NCI-H2107 (cell line): ENCODE measurements around the gene EFNA2.
"Not testable (repeated sequence)": the region's sequence is repeated elsewhere in the genome, so short reads cannot be mapped to it uniquely, and the experiment has no call there.

ENCODE experiments used
- DNase-seq: peaks from one replicate; lab custom pipeline; 2025; lab: John Stamatoyannopoulos, UW

The EFNA2 gene

GRCh38 chr19:1298235-1298634 is 12.6 kb downstream of the EFNA2 start:
- no peak for DNase-seq

DNA sequence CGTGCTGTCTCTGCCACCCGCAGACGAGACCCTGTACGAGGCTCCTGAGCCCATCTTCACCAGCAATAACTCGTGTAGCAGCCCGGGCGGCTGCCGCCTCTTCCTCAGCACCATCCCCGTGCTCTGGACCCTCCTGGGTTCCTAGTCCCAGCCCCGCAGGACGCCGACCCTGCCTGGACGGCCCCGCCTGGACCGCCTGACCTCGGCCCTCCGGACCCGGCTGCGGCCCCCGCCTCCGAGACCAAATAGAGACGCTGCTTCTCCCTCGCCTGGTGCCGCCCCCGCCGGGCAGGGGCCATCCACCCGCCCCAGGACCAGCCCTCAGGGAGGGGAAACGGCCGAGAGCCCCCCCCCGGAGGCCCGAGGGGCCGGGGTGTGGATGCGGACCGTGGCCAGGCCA is 14.1 kb downstream of the EFNA2 start:
- no peak for DNase-seq

DNA sequence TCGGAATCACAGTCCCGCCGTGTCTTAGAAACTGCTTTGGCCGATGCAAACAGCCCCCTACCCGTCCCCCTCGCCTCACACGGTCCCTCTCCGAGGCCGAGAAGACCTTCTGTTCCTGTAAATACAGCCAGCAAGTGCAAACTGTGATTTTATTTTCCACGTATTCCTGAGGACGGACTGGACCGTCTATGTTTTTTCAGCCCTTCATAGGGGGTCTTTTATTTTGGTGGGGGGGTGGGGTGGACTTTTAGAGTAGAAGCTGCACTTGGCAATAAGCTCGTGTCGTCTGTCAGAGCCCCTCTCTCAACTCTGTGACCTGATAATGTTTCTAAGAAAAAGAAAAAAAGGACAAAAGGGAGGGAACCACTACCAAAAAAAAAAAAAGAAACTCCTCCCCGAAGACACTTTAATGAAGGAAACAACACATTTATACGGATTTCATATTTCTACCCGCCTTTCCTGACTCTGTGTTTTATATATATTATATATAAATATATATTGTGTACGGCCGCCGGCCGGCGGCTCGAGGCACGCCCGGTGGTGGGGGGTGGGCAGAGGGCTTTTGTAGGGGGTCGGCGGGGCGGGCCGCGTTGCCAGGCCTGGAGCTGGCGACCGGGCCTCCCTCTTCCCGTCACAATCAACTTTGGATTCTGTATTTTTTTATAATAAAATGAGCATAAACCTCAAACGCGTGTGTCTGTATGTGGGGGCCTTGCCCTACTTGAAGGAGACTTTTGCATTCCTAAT is 15.2 kb downstream of the EFNA2 start:
- DNase-seq = no peak

GRCh38 chr19:1302533-1303239 is 17.0 kb downstream of the EFNA2 start:
- DNase-seq = no peak

DNA sequence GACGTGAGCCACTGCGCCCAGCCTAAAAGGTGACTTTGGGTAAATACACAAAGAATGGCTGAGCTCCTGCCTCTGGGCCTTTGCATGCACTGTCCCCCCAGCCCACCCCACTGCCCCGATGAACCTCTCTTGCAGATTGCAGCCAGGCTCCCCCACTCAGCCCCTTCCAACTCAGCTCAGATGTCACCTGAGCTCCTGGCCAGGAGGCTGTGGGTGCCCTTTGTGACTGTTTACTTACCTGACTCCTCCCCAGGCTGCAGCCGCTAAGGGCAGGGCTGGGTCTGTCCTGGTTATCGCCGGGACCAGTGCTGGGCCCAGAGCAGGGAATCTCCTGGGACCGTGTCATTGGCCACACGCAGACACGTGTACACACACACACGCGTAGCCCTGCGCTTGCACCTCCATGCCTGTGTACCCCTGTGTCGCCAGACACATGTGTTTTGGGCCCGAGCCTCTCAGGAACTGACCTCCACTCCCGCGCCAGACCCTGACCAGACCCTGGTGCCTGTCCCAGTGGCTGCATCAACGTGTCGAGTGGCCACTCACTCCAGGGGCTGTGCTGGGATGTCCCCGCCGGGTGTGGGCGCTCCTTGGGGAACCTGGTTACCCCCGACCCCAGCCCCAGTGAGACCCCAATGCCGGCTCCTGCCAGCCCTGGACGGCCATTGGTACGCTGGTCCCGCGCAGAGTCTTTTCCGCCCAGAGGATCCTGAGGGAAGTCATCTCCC is 18.7 kb downstream of the EFNA2 start:
- no peak for DNase-seq

GRCh38 chr19:1305354-1305753 is 19.7 kb downstream of the EFNA2 start:
- DNase-seq = not testable (repeated sequence)

DNA sequence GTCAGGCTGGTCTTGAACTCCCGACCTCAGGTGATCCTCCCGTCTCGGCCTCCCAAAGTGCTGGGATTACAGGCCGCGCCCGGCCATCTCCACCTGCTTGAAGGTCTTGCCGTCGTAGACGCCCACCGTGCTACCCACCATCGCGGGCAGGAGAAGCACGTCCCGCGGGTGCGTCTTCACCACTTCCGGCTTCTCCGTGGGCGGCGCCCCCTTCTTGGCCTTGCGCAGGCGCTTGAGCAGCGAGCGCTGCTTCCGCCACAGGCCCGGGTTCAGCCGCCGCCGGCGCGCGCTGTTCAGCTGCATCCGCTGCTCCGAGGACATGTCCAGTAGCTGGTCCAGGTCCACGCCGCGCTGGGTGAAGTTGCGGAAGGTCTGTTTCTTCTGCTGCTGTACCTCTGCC is 21.6 kb downstream of the EFNA2 start:
- DNase-seq = no peak

DNA sequence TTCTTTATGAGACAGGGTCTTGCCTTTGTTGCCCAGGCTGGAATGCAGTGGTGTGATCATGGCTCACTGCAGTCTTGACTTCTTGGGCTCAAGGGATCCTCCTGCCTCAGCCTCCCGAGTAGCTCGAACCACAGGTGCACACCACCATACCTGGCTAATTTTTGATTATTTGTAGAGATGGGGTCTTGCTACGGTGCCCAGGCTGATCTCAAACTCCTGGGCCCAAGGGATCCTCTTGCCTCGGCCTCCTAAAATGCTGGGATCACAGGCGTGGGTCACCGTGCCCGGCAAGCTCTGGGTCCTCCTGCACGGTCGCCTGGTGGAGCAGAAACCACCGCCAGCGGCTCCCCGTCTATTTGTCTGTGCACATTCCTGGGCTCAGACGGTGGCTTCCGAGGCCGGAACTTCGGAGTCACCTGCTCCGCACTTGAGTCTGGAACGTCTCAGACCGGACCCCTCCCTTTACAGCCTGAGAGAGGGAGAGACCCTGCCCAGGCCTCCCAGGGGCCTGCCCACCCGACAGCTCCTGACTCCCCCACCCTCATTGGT is 22.2 kb downstream of the EFNA2 start:
- no peak for DNase-seq

GRCh38 chr19:1308718-1309117 is 23.0 kb downstream of the EFNA2 start:
- DNase-seq = no peak

- DNase-seq = no peak
Observed at GRCh38 chr19:1309977-1310852, 24.5 kb downstream of the EFNA2 start.

GRCh38 chr19:1310853-1311180 is 25.1 kb downstream of the EFNA2 start:
- DNase-seq = no peak

DNA sequence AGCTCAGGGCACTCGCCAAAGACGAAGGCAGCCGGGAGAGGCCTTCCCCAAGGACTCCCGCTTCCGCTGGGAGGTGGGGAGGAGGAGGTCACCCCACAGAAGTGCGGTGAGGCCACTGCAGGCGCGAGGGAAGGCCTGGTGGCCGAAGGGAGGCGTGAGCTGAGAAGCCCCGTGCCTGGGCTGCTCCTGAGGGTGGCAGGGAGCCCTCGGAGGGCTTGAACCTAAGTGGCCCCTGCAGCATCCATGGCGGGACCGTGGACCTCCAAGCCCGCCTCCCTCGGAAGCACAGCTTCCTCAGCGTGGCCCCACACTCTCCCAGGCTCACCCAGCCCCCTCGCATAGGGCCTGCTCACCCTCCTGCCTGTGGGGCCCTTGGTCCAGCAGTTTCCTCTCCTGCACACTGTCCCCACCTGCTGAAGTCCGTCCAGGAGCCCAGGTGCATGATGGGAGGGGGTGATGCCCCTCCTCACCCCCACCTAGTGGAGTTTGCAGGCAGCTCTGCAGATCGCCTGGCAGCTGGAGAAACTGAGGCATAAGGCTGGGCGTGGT is 25.9 kb downstream of the EFNA2 start:
- no peak for DNase-seq

DNA sequence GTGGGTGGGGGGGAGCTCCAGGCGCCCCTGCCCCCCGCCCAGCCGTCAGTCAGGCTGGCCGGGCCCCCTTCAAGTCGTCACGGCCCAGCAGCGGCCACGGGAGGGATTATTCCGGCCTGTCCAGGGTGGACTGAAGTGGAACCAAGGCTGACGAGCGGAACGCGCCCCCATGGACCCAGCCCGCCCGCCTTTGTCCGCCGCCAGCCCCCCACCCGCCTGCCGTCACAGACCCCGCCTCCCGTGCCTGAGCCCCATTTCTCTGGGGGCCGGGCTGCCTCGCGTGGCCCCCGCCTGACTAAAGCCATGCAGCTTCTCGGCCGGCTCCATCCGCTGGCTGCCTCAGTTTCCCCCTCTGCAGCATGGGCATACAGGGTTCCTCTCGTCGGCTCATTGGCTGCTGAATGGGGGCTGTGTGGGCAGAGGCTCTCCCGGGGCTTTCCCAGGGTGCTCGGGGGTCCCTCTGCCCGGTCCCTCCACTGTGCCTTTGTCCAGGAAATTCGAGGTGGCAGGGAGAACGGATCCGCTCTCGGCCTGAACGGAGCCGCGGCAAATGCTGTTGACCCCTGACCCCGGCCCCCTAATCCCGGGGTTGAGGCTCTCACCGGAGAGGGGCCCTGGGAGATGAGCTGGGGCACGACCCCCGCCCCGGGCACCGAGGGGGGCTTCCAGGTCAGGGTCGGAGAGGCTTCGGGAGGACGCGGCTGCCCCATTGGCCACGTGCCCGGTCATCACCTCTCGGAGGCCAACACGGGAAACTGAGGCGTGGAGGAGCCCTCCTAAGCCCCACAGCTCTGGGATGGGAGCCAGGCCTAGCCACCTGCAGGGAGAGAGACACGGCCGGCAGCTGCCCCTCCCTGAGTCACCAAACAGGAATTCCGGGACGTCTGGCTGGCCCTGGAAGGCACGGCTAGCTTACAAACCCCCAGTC is 27.4 kb downstream of the EFNA2 start:
- no peak for DNase-seq

GRCh38 chr19:1313695-1314613 is 28.3 kb downstream of the EFNA2 start:
- DNase-seq = no peak

DNA sequence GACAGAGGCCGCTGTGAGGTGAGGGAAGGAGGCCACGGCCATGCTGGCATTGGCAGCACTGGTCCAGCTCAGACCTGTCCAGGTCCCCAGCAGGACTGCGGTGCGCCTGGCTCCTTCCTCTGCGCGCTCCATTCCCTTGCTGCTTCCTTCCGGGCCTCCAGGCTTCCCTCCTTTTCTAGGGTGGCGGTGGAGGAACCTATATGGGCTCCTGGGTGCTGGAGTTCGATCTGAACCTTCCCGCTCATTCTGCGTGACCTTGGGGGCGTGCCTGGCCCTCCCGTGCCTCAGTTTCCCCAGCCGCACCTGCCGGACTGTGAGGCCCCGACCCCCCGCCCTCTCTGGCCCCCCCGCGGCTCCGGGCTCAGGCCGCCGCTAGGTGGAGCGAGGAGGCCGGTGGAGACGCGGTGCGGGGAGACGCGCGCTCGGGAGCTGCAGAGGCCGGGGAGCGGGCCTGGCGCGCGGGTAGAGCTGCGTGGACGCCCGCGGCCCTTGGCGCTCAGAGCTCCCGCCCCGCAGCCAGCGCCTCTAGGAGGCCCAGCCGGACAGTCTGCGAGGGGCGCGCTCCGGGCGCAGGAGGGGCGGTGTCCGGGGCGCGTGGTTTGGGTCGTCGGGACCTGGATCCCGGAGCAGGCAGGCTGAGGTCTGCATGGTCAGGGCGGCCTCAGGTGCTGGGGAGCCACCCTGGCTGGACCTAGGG is 29.9 kb downstream of the EFNA2 start:
- DNase-seq = no peak

GRCh38 chr19:1316466-1316865 is 30.8 kb downstream of the EFNA2 start:
- DNase-seq = no peak

GRCh38 chr19:1317274-1318003 is 31.8 kb downstream of the EFNA2 start:
- no peak for DNase-seq
